GM12891 (cell line): ENCODE measurements around the gene FMO4.
"Not testable (repeated sequence)": the region's sequence is repeated elsewhere in the genome, so short reads cannot be mapped to it uniquely, and the experiment has no call there.

ENCODE experiments used
- DNase-seq: peaks from one replicate; pipeline ENCODE4 v3.0.0; 2011; ENCODE audit warnings: low spot score; ENCODE audit not compliant: insufficient read length
- FAIRE-seq: peaks from 2 replicates; lab custom pipeline; 2011; peaks lifted over from hg19 to GRCh38; lab: Jason Lieb, UNC
- PAX5 ChIP-seq: IDR thresholded peaks from 2 replicates; pipeline ENCODE4 v1.6.1; 2011; ENCODE audit warnings: low read length, moderate library complexity, mild to moderate bottlenecking; ENCODE audit not compliant: insufficient read depth, severe bottlenecking
- POLR2A ChIP-seq: IDR thresholded peaks from 2 replicates; pipeline ENCODE4 v1.6.1; 2011; ENCODE audit warnings: low read depth, low read length, control low read depth
- POLR2AphosphoS5 ChIP-seq: IDR thresholded peaks from 2 replicates; pipeline ENCODE4 v1.6.1; 2011; ENCODE audit warnings: low read depth, low read length, control low read depth
- POU2F2 ChIP-seq: IDR thresholded peaks from 2 replicates; pipeline ENCODE4 v1.6.1; 2011; ENCODE audit warnings: low read depth, mild to moderate bottlenecking, control low read depth, low read length, moderate library complexity
- SPI1 ChIP-seq: IDR thresholded peaks from 2 replicates; pipeline ENCODE4 v1.6.1; 2011; ENCODE audit warnings: low read depth, low read length, control low read depth
- TAF1 ChIP-seq: IDR thresholded peaks from 2 replicates; pipeline ENCODE4 v1.6.1; 2011; ENCODE audit warnings: low read depth, low read length, control low read depth

Gene FMO4

DNA sequence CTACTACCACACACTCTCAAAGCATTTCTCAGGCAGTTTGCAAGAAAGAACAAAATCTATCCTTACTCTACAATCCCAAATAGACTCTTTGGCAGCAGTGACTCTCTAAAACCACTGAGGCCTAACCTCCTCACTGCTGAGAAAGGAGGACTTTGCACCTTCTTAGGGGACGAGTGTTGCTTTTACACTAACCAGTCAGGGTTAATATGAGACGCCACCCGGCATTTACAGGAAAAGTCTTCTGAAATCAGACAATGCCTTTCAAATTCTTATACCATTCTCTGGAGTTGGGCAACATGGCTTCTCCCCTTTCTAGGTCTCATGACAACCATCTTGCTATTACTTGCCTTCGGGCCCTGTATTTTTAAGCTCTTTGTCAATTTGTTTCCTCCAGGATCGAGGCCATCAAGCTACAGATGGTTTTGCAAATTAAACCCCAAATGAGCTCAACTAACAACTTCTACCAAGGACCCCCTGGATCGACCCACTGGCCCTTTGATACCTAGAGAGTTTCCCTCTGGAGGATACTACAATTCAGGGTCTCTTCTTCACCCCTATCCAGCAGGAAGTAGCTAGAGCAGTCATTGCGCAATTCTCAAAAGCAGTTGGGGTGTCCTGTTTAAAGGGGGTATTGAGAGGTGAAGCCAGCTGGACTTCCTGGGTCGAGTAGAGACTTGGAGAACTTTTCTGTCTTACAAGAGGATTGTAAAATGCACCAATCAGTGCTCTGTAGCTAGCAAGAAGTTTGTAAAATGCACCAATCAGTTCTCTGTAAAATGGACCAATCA lies 2.0 kb upstream of the FMO4 start:
- TF ChIP-seq POLR2AphosphoS5 (no peak), TAF1 (no peak), POU2F2 (no peak), PAX5 (no peak), POLR2A (no peak), SPI1 (no peak)
- FAIRE-seq: no peak

DNA sequence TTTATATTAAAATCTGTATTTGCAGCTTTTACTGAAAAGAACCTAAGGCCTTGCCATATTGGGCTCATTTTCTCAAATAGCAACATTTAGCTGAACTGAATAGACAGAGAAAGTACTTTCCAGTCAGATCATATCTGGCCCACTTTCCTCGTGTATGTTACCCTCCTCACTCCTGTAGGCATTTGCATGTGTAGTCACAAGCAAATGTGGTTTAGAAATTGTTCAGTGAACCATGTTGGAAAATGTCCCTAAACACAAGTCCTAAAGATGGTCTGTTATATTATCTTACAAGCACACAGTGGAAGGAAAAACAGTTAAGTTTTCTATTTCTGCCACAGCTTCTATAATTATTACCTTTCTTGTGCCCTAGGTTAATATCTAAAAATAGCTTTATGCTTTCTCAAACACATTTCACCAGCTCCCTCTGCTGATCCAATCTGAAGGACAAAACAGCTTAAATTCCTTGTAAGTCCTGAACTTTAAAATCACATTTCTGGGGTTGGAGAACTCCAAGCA lies 606 bp upstream of the FMO4 start:
- DNase-seq: no peak
- FAIRE-seq: peak; percentile 71
- TF ChIP-seq POU2F2 (0 out of 2 replicates have a peak, but pooled peaks have one; percentile 41), TAF1 (no peak), POLR2AphosphoS5 (no peak), SPI1 (no peak), POLR2A (no peak)

More for the DNA sequence above, 2.0 kb upstream of the FMO4 start:
- no peak for DNase-seq

DNA sequence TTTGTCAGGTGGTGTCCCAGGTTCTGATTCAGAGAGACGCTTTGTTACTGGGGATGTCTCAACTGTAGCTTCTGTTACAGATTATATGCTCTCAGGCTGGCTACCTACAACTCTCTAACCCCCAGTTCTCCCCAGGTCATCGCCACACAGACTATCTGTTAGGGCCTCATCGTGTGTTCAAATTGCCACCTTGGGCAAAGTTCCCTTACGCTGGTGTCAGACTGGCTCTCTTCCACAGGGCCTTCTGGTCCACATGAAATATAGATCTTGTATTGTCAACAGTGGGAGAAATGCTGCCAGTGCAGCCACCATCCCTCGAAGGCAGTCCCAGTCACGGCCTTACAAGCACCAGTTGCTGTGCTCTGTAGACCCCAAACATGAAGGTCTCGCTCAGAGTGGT lies 15.3 kb downstream of the FMO4 start:
- TF ChIP-seq POLR2A (no peak), POLR2AphosphoS5 (no peak), PAX5 (no peak), TAF1 (no peak), SPI1 (no peak), POU2F2 (no peak)
- FAIRE-seq (no peak), DNase-seq (no peak)

DNA sequence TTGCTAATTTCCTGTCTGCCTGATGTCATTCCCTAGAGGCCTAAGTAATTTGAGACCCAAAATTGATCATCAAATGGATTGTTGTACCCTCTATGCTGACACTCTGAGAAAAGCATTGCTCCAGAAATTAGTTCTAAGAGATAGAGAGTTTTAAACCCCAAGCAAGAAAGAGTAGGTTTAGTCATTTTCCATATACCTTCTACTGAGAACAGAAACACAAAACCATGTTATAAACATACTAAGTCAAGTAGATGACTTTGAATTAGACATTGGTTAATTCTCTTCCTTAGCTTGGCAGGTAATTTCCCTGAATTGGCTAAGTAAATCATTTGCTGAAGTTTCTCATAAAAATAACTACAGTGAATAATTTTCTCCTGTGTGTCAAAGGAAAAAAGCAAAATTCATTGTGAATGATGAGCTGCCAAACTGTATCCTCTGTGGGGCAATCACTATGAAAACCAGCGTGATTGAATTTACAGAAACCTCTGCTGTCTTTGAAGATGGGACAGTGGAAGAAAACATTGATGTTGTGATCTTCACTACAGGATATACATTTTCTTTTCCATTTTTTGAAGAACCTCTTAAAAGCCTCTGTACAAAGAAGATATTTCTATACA lies 20.1 kb downstream of the FMO4 start:
- TF ChIP-seq SPI1 (no peak), POLR2A (no peak), POU2F2 (no peak), PAX5 (no peak), POLR2AphosphoS5 (no peak), TAF1 (no peak)
- FAIRE-seq (no peak), DNase-seq (no peak)

DNA sequence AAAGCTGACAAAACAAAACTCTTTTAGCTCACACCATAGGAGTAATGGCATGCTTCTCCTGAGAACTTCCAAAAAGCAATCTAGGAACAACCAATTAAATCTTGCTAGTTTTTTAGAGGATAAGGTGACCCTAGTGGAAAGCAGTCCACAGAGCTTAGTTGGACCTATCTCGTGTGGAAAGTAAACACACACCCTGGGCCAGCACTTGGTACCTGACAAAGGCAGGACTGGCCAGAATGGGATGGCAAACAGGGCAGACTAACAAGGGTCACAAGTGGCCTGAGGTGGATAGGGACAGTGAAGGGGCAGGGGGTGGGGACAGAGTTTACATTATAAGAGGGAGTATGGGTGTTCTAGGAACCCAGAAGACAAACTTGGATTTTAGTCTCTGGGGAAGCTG lies 22.0 kb downstream of the FMO4 start:
- TF ChIP-seq PAX5: no peak
- TF ChIP-seq POLR2A: no peak
- no peak for TF ChIP-seq POU2F2
- no peak for TF ChIP-seq POLR2AphosphoS5
- TF ChIP-seq SPI1: no peak
- TF ChIP-seq TAF1: no peak
- no peak for FAIRE-seq

DNA sequence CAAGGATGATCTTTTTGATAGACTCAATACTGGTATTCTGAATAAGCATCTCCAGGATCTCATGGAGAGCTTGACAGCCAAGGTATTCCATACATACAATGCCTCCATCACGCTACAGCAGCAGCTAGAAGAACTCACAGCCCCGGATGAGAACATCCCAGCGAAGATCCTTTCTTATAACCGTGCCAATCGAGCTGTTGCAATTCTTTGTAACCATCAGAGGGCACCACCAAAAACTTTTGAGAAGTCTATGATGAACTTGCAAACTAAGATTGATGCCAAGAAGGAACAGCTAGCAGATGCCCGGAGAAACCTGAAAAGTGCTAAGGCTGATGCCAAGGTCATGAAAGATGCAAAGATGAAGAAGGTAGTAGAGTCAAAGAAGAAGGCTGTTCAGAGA lies 25.4 kb downstream of the FMO4 start:
- FAIRE-seq, DNase-seq: not testable (repeated sequence)

More for the DNA sequence above, 22.0 kb downstream of the FMO4 start:
- DNase-seq: no peak

DNA sequence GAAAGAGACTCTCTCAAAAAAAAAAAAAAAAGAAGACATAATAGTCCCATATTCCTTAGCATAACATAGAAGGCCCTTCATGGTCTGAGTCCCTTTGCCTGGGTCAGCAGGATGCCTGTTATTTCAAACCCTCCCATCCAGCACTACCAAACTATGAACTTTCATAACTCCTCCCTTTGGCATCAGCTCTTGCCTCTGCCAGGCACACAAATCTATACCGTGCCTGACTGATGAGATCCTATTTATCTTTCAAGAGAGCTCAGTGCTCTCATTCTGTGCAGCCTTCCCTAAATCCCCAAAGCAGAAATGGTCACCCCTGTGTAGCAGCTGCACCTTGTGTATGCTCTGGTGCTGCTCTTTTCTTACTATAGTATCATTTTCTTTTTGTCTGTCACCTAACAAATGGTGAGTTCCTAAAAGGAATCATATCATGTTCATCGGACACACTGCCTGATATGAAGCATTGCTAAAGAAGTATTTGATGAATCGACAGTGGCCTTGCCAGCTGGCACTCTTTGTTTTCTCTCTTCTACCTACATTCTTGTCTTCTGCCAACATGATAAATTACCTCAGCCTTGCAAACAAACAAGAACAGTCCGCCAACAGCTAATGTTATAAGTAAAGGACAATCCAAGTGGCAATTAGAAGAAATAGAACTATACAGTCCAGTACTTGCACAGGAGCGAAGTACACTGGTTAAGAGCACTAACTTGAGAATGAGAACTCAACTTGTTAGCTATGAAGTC lies 29.9 kb downstream of the FMO4 start:
- TF ChIP-seq TAF1: no peak
- no peak for TF ChIP-seq POU2F2
- no peak for TF ChIP-seq POLR2AphosphoS5
- TF ChIP-seq SPI1: no peak
- no peak for TF ChIP-seq PAX5
- TF ChIP-seq POLR2A: no peak
- FAIRE-seq: no peak
- DNase-seq: no peak

DNA sequence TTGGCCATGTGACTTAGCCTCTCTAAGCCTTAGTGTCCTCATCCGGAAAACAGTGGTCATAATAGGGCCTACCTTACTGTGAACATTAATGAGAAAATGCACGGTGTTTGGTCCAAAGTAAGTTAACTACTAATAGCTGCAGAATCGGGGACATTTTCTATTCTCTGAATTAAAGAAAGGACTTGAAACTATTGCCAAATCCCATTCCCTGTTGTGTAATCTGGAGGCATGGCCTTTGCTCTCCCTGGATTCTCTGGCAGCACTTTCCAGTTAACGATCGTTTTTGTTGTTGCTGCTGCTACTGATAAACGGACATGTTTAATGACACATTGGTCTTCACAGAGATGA lies 30.5 kb downstream of the FMO4 start:
- FAIRE-seq (no peak), DNase-seq (no peak)

DNA sequence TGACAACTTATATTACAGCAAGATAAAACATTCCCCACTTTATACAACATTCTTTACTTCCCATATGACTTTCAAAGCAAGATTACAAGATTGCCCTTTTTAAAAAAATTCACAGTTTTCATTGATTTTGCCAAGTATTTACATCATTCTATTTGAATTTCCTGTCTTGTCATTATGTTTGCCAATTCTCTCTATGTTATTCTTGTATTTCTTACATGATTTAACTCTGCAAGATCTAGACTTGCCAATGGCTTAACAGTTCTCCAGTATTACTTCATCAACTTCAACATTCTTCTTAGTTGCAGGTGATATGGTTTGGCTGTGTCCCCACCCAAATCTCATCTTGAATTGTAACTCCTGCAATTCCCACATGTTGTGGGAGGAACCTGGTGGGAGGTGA lies 31.6 kb downstream of the FMO4 start:
- DNase-seq (no peak), FAIRE-seq (no peak)
- TF ChIP-seq PAX5: no peak
- no peak for TF ChIP-seq SPI1
- no peak for TF ChIP-seq POLR2A
- TF ChIP-seq POU2F2: no peak
- TF ChIP-seq POLR2AphosphoS5: no peak
- no peak for TF ChIP-seq TAF1

More for the DNA sequence above, 30.5 kb downstream of the FMO4 start:
- TF ChIP-seq POU2F2 (no peak), PAX5 (no peak), POLR2A (no peak), SPI1 (no peak)

DNA sequence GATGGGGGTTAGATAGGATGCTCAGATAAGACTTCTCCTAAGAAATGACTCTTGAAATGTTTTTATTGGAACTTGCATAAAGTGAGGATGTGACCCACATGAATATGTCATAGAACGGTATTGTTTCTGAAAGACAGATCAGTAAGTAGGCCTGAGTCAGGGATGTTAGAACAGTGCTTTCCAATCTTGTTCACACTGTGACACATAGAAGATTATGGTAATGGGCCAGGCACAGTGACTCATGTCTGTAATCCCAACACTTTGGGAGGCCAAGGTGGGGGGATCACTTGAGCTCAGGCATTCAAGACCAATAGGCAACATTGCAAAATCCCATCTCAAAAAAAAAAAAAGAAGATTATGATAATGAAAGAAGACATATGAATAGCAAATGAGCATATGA lies 32.9 kb downstream of the FMO4 start:
- TF ChIP-seq TAF1 (no peak), POLR2A (no peak), SPI1 (no peak), POLR2AphosphoS5 (no peak), POU2F2 (no peak), PAX5 (no peak)
- FAIRE-seq: no peak
- DNase-seq: no peak
